GM12873 (cell line): ENCODE measurements around the gene PYDC2.

Experiments
- CTCF ChIP-seq: IDR thresholded peaks from 2 replicates; pipeline ENCODE4 v1.5.1; 2012; ENCODE audit warnings: low read depth, mild to moderate bottlenecking, moderate library complexity, low read length, control low read depth; ENCODE audit not compliant: insufficient read depth; ENCODE audit errors: missing control alignments

PYDC2 gene

DNA sequence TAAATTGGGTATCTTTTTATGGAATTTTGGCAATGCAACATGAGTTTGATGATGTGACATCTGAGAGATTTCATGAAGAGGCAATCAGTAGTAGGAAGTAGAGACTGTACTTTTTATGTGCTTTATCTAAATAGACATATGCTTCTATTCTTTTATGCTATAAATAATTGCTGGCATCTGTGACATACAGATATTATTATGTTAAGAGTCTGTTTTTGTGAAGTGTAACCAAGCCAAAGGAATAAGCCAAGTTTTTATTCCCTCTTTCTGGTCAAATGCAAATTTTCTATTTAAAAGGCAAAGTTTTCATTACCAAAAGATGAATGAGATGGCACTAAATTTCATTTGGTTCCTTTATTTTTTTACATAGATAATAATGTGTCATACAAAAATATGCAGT is 32.4 kb downstream of the PYDC2 start:
- TF ChIP-seq CTCF, result no peak

DNA sequence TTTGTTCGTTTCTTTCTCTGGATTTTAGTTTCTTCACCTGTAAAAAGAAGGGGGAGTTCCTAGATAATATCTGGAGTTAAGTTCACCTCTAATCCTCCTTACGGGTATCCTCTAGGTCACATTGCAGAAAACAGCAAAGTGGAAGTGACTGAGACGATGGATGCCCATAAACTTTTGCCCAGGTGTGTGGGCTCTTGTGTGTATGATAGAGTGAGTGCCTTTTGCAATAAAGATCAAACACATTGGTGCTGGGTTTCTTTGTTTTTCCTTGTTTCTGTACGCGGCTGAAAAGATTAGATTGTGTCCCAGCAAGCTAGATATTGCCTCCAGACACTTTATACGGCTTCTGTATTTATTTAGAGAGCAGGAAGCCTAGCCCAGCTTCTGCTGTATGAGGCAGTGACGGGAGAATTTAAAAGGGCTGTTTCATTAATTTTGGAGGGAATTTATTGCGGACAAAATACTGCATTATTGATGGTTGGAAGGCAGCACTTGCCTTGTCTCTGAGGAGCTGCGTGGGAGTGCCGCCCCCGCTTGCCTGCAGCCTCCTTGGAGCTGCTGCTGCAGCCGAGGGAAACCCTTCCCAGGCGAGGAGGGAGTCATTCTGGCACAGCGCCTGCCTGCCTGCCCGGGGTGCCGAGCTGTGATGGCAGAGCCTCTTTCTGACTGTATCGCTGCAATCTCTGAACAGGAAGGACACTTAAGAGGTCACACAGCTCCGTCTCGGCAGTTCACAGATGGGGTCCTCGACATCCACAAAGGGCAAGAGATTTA is 38.5 kb downstream of the PYDC2 start:
- no peak for TF ChIP-seq CTCF

- no peak for TF ChIP-seq CTCF
Observed at GRCh38 chr3:191500892-191501291, 39.9 kb downstream of the PYDC2 start.

DNA sequence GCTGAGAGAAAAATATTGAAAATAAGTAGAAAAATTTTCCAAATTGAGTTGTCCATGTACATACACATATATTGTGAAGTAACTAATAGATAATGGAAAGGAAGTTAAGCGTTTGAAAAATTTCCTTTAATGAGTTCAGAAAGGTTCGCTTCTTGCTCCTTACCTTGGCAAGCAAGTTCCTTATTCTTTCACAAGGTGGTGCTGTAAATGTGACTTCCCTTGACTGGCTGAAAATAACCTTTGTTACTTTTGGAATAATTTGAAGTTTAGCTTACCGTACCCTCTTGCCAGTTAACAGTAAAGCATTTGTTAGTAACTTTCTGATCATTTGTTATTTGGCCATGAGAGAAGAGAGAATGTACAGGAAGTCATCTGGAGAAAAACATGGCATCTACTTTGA is 41.6 kb downstream of the PYDC2 start:
- TF ChIP-seq CTCF, result peak; percentile 34

GRCh38 chr3:191509078-191509477 is 48.1 kb downstream of the PYDC2 start:
- TF ChIP-seq CTCF, result no peak
